AG04449 (cell line): ENCODE measurements around the gene FAM162A.

Experiments used
- CTCF ChIA-PET: fragments of 350-600 bp; formaldehyde crosslinking; extraction: SDS; loops from one replicate; lab custom pipeline; 2021; ENCODE audit warnings: antibody characterized with exemption; lab: Yijun Ruan, JAX
- POLR2A ChIA-PET: fragments of 400-600, 350-600 bp; formaldehyde crosslinking; extraction: SDS; loops from one replicate; lab custom pipeline; 2020; ENCODE audit warnings: antibody characterized with exemption, inconsistent platforms; lab: Yijun Ruan, JAX
- DNase-seq: peaks from one replicate; pipeline ENCODE4 v3.0.0-alpha.2; 2010; ENCODE audit warnings: low read depth, low spot score
- H3K4me3 ChIP-seq: 2 replicates; pipeline ENCODE4 v1.5.1; 2011; ENCODE audit warnings: low read depth, mild to moderate bottlenecking, control low read depth, low read length
- CTCF ChIP-seq: IDR thresholded peaks from one replicate; pipeline ENCODE4 v1.5.1; 2011; ENCODE audit warnings: mild to moderate bottlenecking, moderate library complexity, low read length, control low read depth, inconsistent platforms; ENCODE audit not compliant: insufficient read depth; ENCODE audit errors: missing control alignments

Gene FAM162A

GRCh38 chr3:122397201-122397600 is 13.2 kb downstream of the FAM162A start:
- TF ChIP-seq CTCF = no peak
- ChIA-PET CTCF (interaction anchor here (1.0 kb wide), 1 partner anchor 11 kb away, joined by 3 read pairs; no protein-coding TSS in a partner anchor), POLR2A (no interaction called here)

GRCh38 chr3:122398920-122399319 is 14.9 kb downstream of the FAM162A start:
- no peak for TF ChIP-seq CTCF
- CTCF ChIA-PET = interaction anchor here (2.0 kb wide), 1 partner anchor 9 kb away, joined by 6 read pairs; no protein-coding TSS in a partner anchor
- H3K4me3 ChIP-seq = no peak overlapping the region
- POLR2A ChIA-PET = no interaction called here
- DNase-seq = no peak

More at GRCh38 chr3:122397201-122397600, 13.2 kb downstream of the FAM162A start:
- no peak for DNase-seq
- H3K4me3 ChIP-seq = no peak overlapping the region

GRCh38 chr3:122403489-122403888 is 19.5 kb downstream of the FAM162A start:
- H3K4me3 ChIP-seq = no peak overlapping the region
- TF ChIP-seq CTCF = no peak
- ChIA-PET CTCF (interaction anchor here (1.3 kb wide), 1 partner anchor 10 kb away, joined by 12 read pairs; no protein-coding TSS in a partner anchor), POLR2A (no interaction called here)
- no peak for DNase-seq

GRCh38 chr3:122405015-122405414 is 21.0 kb downstream of the FAM162A start:
- ChIA-PET CTCF (interaction anchor here (0.8 to 1.3 kb wide), 3 partner anchors 9 to 21 kb away, joined by 3 to 10 read pairs (median 3); partner anchors contain the start of gene FAM162A), POLR2A (no interaction called here)
- TF ChIP-seq CTCF = no peak
- H3K4me3 ChIP-seq = no peak overlapping the region
- DNase-seq = no peak

- H3K4me3 ChIP-seq = no peak overlapping the region
- POLR2A ChIA-PET = no interaction called here
- TF ChIP-seq CTCF = no peak
- DNase-seq = no peak
- CTCF ChIA-PET = interaction anchor here (0.8 to 3.9 kb wide), 3 partner anchors 10 to 22 kb away, joined by 3 to 34 read pairs (median 3); partner anchors contain the start of gene FAM162A
Observed at GRCh38 chr3:122406198-122406597, 22.2 kb downstream of the FAM162A start.

- TF ChIP-seq CTCF = no peak
- ChIA-PET POLR2A (interaction anchor here (0.6 kb wide), 1 partner anchor 24 kb away, joined by 3 read pairs; the partner anchor contains the start of gene FAM162A), CTCF (interaction anchor here (1.0 to 3.9 kb wide), 3 partner anchors 10 to 23 kb away, joined by 3 to 34 read pairs (median 7); partner anchors contain the start of gene FAM162A)
- DNase-seq = no peak
- H3K4me3 ChIP-seq = no peak overlapping the region
Observed at GRCh38 chr3:122407946-122408345, 24.0 kb downstream of the FAM162A start.
